HepG2 (cell line): Measurements from ENCODE around the gene XAF1. TPM values are rescaled to one million over a fixed set of nuclear protein-coding genes. Genes with fewer than 3 reads are reported as not detected.

Experiments used
- AHDC1 ChIP-seq: sonication (generic); formaldehyde crosslinking; IDR thresholded peaks from 2 replicates; pipeline ENCODE4 v1.5.1; 2020; ENCODE audit warnings: mild to moderate bottlenecking, missing genetic modification reagents, borderline replicate concordance
- ARNT ChIP-seq: fragments of 450-650 bp; IDR thresholded peaks from 2 replicates; pipeline ENCODE4 v1.6.1; 2017
- DZIP1 ChIP-seq: sonication (generic); formaldehyde crosslinking; IDR thresholded peaks from 2 replicates; pipeline ENCODE4 v1.5.0; 2020; ENCODE audit warnings: mild to moderate bottlenecking, missing genetic modification reagents
- HNF4G ChIP-seq, 2 experiments: sonication (generic) in 1 of 2; formaldehyde crosslinking in 1 of 2; IDR thresholded peaks; 2 replicates each; pipeline versions ENCODE4 v1.4.0 to v1.6.1; 2011 to 2020; ENCODE audit warnings: borderline replicate concordance in 2 of 2, low read depth in 2 of 2, mild to moderate bottlenecking in 2 of 2, low read length in 1 of 2, missing genetic modification reagents in 1 of 2, moderate library complexity in 1 of 2
- HOXA3 ChIP-seq: sonication (generic); formaldehyde crosslinking; IDR thresholded peaks from 2 replicates; pipeline ENCODE4 v1.5.0; 2020; ENCODE audit warnings: missing genetic modification reagents
- ISL2 ChIP-seq: sonication (generic); formaldehyde crosslinking; IDR thresholded peaks from 2 replicates; pipeline ENCODE4 v1.5.0; 2020; ENCODE audit warnings: missing genetic modification reagents
- SNAPC2 ChIP-seq: sonication (generic); formaldehyde crosslinking; IDR thresholded peaks from 2 replicates; pipeline ENCODE4 v1.8.1; 2022; ENCODE audit warnings: mild to moderate bottlenecking, missing genetic modification reagents
- TCF7L2 ChIP-seq: IDR thresholded peaks from 2 replicates; pipeline ENCODE4 v1.6.1; 2011; ENCODE audit warnings: mild to moderate bottlenecking, low read depth, low read length, moderate library complexity
- ZFP41 ChIP-seq: sonication (generic); formaldehyde crosslinking; IDR thresholded peaks from 2 replicates; pipeline ENCODE4 v1.4.0; 2020; ENCODE audit warnings: mild to moderate bottlenecking, missing genetic modification reagents, borderline replicate concordance
- ZFP91 ChIP-seq: sonication (generic); formaldehyde crosslinking; IDR thresholded peaks from 2 replicates; pipeline ENCODE4 v1.9.0; 2022; ENCODE audit warnings: missing genetic modification reagents, mild to moderate bottlenecking, borderline replicate concordance
- ZNF296 ChIP-seq: sonication (generic); formaldehyde crosslinking; conservative IDR thresholded peaks from 2 replicates; pipeline ENCODE4 v1.5.0; 2020; ENCODE audit warnings: mild to moderate bottlenecking, missing genetic modification reagents
- ZNF737 ChIP-seq: sonication (generic); formaldehyde crosslinking; IDR thresholded peaks from 2 replicates; pipeline ENCODE4 v1.5.0; 2020; ENCODE audit warnings: missing genetic modification reagents, mild to moderate bottlenecking, borderline replicate concordance
- ZNF770 ChIP-seq: sonication (generic); formaldehyde crosslinking; IDR thresholded peaks from 2 replicates; pipeline ENCODE4 v1.5.0; 2020; ENCODE audit warnings: mild to moderate bottlenecking, missing genetic modification reagents
- ZNF776 ChIP-seq: sonication (generic); formaldehyde crosslinking; IDR thresholded peaks from 2 replicates; pipeline ENCODE4 v1.4.0; 2020; ENCODE audit warnings: mild to moderate bottlenecking, missing genetic modification reagents
- polyA plus RNA-seq, 8 experiments: library from polyadenylated mRNA; depleted of rRNA in 3 of 8; stranded (reverse) in 7 of 8; unstranded in 1 of 8; fragments of >200 nt; fragmentation: Illumina TruSeq in 4 of 8; extraction: Trizol in 4 of 8; gene quantifications; 2 replicates each; pipeline versions ENCODE4 v1.2.1 to v1.2.3, GENCODE V29; 2011 to 2016; ENCODE audit warnings: low read depth in 4 of 8, missing spikeins in 1 of 8, mixed read lengths in 1 of 8; ENCODE audit not compliant: insufficient read depth in 1 of 8
- total RNA-seq, 5 experiments: library from RNA; depleted of rRNA; stranded (reverse); fragments of >200 nt; fragmentation: Illumina TruSeq; extraction: Trizol; gene quantifications; 2 replicates each; pipeline ENCODE4 v1.2.3, GENCODE V29; 2016; ENCODE audit warnings: low read depth in 1 of 5

Gene XAF1
- total and polyA plus RNA-seq, 2 of the 13 experiments (the other 11 are each of a cell fraction or from before 2014, with no cell fraction given), result 1.2 to 2.4 TPM

- TF ChIP-seq ZFP91 (CRISPR knock-in tag) (no peak), AHDC1 (CRISPR knock-in tag) (no peak), HNF4G (IDR thresholded peaks at IDR 0.05; ENCODE audit: borderline replicate concordance, low read depth, low read length) (no peak), HNF4G (CRISPR knock-in tag; IDR thresholded peaks at IDR 0.05; ENCODE audit: borderline replicate concordance, low read depth) (no peak), TCF7L2 (no peak), ZNF776 (CRISPR knock-in tag) (no peak), ZNF770 (no peak), ISL2 (CRISPR knock-in tag) (no peak), ZNF296 (CRISPR knock-in tag) (no peak), SNAPC2 (CRISPR knock-in tag) (no peak), DZIP1 (no peak), ARNT (no peak), ZNF737 (CRISPR knock-in tag) (no peak), HOXA3 (no peak), ZFP41 (CRISPR knock-in tag) (no peak)
Observed at GRCh38 chr17:6796887-6797490, 41.1 kb downstream of the XAF1 start (continued).
